K562 (cell line): Measurements from ENCODE around the gene TOX2. TPM values are rescaled to one million over a fixed set of nuclear protein-coding genes. Genes with fewer than 3 reads are reported as not detected.

Source experiments
- ARID3A ChIP-seq: IDR thresholded peaks from 2 replicates; pipeline ENCODE4 v1.6.1; 2012; ENCODE audit warnings: low read depth, low read length, improper control_type of control experiment, borderline replicate concordance
- CCNT2 ChIP-seq: IDR thresholded peaks from 2 replicates; pipeline ENCODE4 v1.6.1; 2011; ENCODE audit warnings: borderline replicate concordance, low read depth, mild to moderate bottlenecking, moderate library complexity, mixed read lengths, low read length; ENCODE audit not compliant: insufficient read length; ENCODE audit errors: extremely low read depth
- CHD4 ChIP-seq: fragments of 200-600 bp; sonication (generic); IDR thresholded peaks from 3 replicates; pipeline ENCODE4 v1.6.1; 2012; ENCODE audit warnings: low read depth, mild to moderate bottlenecking, mixed read lengths, low read length, inconsistent platforms; ENCODE audit not compliant: insufficient read depth, insufficient replicate concordance, poor library complexity, severe bottlenecking
- DEAF1 ChIP-seq: fragments of 450-650 bp; formaldehyde crosslinking; IDR thresholded peaks from 2 replicates; pipeline ENCODE4 v1.4.0; 2020; ENCODE audit warnings: mild to moderate bottlenecking, moderate library complexity
- DIDO1 ChIP-seq: fragments of 450-650 bp; IDR thresholded peaks from 2 replicates; pipeline ENCODE4 v1.6.1; 2016; ENCODE audit warnings: low read depth, missing biosample characterization, missing genetic modification characterization
- EZH2 ChIP-seq: IDR thresholded peaks from 2 replicates; pipeline ENCODE4 v1.6.1; 2012; ENCODE audit warnings: low read depth, mild to moderate bottlenecking, inconsistent platforms, low read length, borderline replicate concordance
- GATA2 ChIP-seq: sonication (generic); formaldehyde crosslinking; IDR thresholded peaks from 2 replicates; pipeline ENCODE4 v1.4.0; 2020; ENCODE audit warnings: mild to moderate bottlenecking, missing genetic modification reagents
- HNRNPL ChIP-seq: fragments of 200-400 bp; formaldehyde crosslinking; IDR thresholded peaks from 2 replicates; pipeline ENCODE4 v1.6.1; 2017; ENCODE audit warnings: low read depth, mild to moderate bottlenecking, low read length
- MYNN ChIP-seq, 2 experiments: sonication (generic); formaldehyde crosslinking in 1 of 2; IDR thresholded peaks; 2 replicates each; pipeline versions ENCODE4 v1.5.0 to v1.6.1; 2016 to 2020; ENCODE audit warnings: antibody characterized with exemption in 1 of 2, missing genetic modification reagents in 1 of 2
- POLR2G ChIP-seq: fragments of 200-400 bp; formaldehyde crosslinking; IDR thresholded peaks from 2 replicates; pipeline ENCODE4 v1.6.1; 2017; ENCODE audit warnings: low read depth, mild to moderate bottlenecking, antibody characterized with exemption, low read length, moderate library complexity
- RBM25 ChIP-seq: fragments of 200-400 bp; formaldehyde crosslinking; IDR thresholded peaks from 2 replicates; pipeline ENCODE4 v1.6.1; 2018; ENCODE audit warnings: low read length, low read depth, moderate library complexity; ENCODE audit not compliant: severe bottlenecking
- RHOXF2B ChIP-seq: fragments of 250-450 bp; sonication (Bioruptor Pico); conservative IDR thresholded peaks from 2 replicates; pipeline ENCODE4 v1.5.1; 2021
- SMAD4 ChIP-seq: fragments of 250-450 bp; sonication (Bioruptor Pico); conservative IDR thresholded peaks from 2 replicates; pipeline ENCODE4 v1.8.0; 2021; ENCODE audit warnings: inconsistent platforms, mild to moderate bottlenecking, moderate library complexity
- SMARCA5 ChIP-seq: fragments of 450-650 bp; IDR thresholded peaks from 2 replicates; pipeline ENCODE4 v1.6.1; 2016
- SMC3 ChIP-seq: conservative IDR thresholded peaks from 2 replicates; pipeline ENCODE4 v1.6.1; 2011; ENCODE audit warnings: low read depth, low read length, improper control_type of control experiment; ENCODE audit not compliant: insufficient read depth
- ZBTB7A ChIP-seq: IDR thresholded peaks from 2 replicates; pipeline ENCODE4 v1.6.1; 2011; ENCODE audit warnings: low read depth, mild to moderate bottlenecking, low read length, moderate library complexity, borderline replicate concordance; ENCODE audit not compliant: control insufficient read depth
- ZFP36 ChIP-seq: fragments of 150-350 bp; IDR thresholded peaks from 2 replicates; pipeline ENCODE4 v1.6.1; 2018; ENCODE audit warnings: low read length, low read depth; ENCODE audit not compliant: partially characterized antibody
- ZNF431 ChIP-seq: sonication (generic); formaldehyde crosslinking; IDR thresholded peaks from 2 replicates; pipeline ENCODE4 v1.8.0; 2022; ENCODE audit warnings: mild to moderate bottlenecking, missing genetic modification reagents
- ZNF436 ChIP-seq: fragments of 250-450, 450-650 bp; sonication (Bioruptor Pico); formaldehyde crosslinking; IDR thresholded peaks from 2 replicates; pipeline ENCODE4 v1.7.0; 2020; ENCODE audit warnings: mild to moderate bottlenecking
- ZNF561 ChIP-seq: fragments of 450-650 bp; formaldehyde crosslinking; conservative IDR thresholded peaks from 2 replicates; pipeline ENCODE4 v1.4.0; 2020; ENCODE audit warnings: mild to moderate bottlenecking, moderate library complexity
- polyA plus RNA-seq, 8 experiments: library from polyadenylated mRNA; depleted of rRNA in 4 of 8; stranded (reverse) in 5 of 8; unstranded in 3 of 8; fragments of >200 nt; fragmentation: Nextera tagmentation in 2 of 8; fragmentation: Illumina TruSeq in 1 of 8; extraction: Ambion mirVana in 2 of 8; extraction: Trizol in 1 of 8; gene quantifications; 2 replicates each; pipeline versions ENCODE4 v1.2.1 to v1.2.3, GENCODE V29; 2011 to 2014; ENCODE audit warnings: inconsistent platforms in 1 of 8, missing spikeins in 1 of 8
- total RNA-seq, 7 experiments: library from RNA; depleted of rRNA in 6 of 7; stranded (reverse); fragments of >200 nt in 6 of 7; fragmentation: Illumina TruSeq in 2 of 7; extraction: Trizol in 2 of 7; gene quantifications; 2 replicates each; pipeline versions ENCODE4 v1.2.1 to v1.2.3, GENCODE V29; 2011 to 2021; ENCODE audit warnings: low replicate concordance in 1 of 7
- TF ChIP-seq, protein P1 (sequence below): sonication (generic); formaldehyde crosslinking; IDR thresholded peaks from 2 replicates; pipeline ENCODE4 v1.8.1; 2022; ENCODE audit warnings: missing genetic modification reagents

TOX2 gene
- total and polyA plus RNA-seq, 9 of the 15 experiments (the other 6 are each of a cell fraction or from before 2014, with no cell fraction given) = not detected

DNA sequence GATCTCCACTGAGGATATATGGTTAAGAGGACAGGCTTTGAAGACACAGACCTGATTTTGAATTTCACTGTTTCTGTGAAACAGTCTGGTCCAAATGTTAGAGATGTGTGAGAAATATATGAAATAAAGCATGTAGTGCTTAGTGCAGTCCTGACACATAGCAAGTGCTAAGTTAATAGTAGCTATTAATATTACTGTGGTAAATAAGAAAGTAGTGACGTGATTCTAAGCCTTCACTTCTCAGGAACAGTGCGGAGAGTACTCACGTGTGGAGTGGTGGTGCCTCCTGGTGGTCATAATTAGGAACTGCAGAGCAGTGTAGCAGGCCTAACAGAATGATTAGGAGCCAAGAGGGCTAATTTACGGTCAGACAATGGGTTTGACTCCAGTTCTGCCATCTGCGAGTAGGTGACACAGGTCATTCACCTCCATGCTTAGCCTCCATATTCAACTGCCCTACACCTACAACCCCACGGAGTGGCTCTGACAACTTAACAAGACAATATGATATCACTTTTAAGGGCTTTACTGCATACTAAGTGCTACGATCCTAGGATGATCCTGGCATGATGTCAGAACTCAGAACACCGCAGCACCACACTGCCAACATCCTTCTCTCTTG lies 166.1 kb downstream of the TOX2 start (continued):
- TF ChIP-seq ARID3A (no peak), SMC3 (peak; percentile 96), RHOXF2B (CRISPR knock-in tag) (no peak), EZH2 (no peak), POLR2G (no peak), CHD4 (no peak), RBM25 (no peak), HNRNPL (no peak), ZBTB7A (no peak), SMAD4 (CRISPR knock-in tag) (no peak), MYNN (IDR thresholded peaks at IDR 0.05) (no peak), MYNN (CRISPR knock-in tag; IDR thresholded peaks at IDR 0.05) (no peak), ZFP36 (no peak), ZNF561 (CRISPR knock-in tag) (no peak), DEAF1 (CRISPR knock-in tag) (peak; percentile 92), GATA2 (CRISPR knock-in tag) (no peak), ZNF431 (CRISPR knock-in tag) (no peak), DIDO1 (tag) (no peak), SMARCA5 (no peak), ZNF436 (no peak), CCNT2 (no peak)
- TF ChIP-seq, protein P1, sequence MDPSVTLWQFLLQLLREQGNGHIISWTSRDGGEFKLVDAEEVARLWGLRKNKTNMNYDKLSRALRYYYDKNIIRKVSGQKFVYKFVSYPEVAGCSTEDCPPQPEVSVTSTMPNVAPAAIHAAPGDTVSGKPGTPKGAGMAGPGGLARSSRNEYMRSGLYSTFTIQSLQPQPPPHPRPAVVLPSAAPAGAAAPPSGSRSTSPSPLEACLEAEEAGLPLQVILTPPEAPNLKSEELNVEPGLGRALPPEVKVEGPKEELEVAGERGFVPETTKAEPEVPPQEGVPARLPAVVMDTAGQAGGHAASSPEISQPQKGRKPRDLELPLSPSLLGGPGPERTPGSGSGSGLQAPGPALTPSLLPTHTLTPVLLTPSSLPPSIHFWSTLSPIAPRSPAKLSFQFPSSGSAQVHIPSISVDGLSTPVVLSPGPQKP (CRISPR knock-in tag) = no peak
